Retinal pigment epithelial cell (primary cell): ENCODE results near the gene PDE3A.
"Not testable (repeated sequence)": the region's sequence is repeated elsewhere in the genome, so short reads cannot be mapped to it uniquely, and the experiment has no call there.

Source experiments
- DNase-seq: peaks from one replicate; pipeline ENCODE4 v3.0.0-alpha.2; 2010; ENCODE audit warnings: low read depth
- H3K4me3 ChIP-seq: 2 replicates; pipeline ENCODE4 v1.5.1; 2011; ENCODE audit warnings: mild to moderate bottlenecking, low read length, control low read depth, moderate library complexity
- TF ChIP-seq, protein P1 (sequence below): conservative IDR thresholded peaks from 2 replicates; pipeline ENCODE4 v1.5.1; 2011; ENCODE audit warnings: low read depth, low read length, control low read depth, inconsistent platforms

Gene PDE3A

DNA sequence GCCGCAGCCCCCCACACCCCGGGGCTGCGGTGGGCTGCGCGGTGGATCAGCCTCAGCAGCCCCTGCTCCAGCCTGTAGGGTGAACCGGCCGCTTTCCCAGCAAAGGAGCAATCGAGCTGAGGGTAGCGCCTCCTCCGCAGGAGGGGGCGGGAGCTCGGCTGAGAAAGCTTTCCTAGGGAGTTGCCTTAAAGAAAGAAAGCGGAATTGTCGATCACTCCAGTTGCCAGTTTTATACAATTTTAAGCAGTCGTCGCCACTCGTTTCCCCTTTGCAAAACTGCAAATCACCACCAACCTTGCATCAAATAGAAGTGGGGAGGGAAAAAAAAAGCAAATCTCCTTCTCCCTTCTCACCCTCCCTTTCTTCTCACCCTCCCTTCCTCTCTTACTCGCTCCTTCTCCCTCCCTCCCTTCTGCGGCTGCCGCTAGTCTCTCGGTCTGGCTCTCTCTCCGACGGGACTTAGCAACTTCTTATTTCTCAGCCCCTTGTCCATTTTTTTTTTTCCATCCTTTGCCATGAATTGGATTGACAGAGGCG, at the start of gene PDE3A:
TSS of gene PDE3A (plus strand) at position 424 of the 537 bp plus-strand sequence. CDS start 748 bp downstream, outside the sequence.
- peak; percentile 62 for DNase-seq
- TF ChIP-seq, protein P1, sequence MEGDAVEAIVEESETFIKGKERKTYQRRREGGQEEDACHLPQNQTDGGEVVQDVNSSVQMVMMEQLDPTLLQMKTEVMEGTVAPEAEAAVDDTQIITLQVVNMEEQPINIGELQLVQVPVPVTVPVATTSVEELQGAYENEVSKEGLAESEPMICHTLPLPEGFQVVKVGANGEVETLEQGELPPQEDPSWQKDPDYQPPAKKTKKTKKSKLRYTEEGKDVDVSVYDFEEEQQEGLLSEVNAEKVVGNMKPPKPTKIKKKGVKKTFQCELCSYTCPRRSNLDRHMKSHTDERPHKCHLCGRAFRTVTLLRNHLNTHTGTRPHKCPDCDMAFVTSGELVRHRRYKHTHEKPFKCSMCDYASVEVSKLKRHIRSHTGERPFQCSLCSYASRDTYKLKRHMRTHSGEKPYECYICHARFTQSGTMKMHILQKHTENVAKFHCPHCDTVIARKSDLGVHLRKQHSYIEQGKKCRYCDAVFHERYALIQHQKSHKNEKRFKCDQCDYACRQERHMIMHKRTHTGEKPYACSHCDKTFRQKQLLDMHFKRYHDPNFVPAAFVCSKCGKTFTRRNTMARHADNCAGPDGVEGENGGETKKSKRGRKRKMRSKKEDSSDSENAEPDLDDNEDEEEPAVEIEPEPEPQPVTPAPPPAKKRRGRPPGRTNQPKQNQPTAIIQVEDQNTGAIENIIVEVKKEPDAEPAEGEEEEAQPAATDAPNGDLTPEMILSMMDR: peak; percentile 33
- peak within 1 kb of the TSS; percentile 83 for H3K4me3 ChIP-seq

DNA sequence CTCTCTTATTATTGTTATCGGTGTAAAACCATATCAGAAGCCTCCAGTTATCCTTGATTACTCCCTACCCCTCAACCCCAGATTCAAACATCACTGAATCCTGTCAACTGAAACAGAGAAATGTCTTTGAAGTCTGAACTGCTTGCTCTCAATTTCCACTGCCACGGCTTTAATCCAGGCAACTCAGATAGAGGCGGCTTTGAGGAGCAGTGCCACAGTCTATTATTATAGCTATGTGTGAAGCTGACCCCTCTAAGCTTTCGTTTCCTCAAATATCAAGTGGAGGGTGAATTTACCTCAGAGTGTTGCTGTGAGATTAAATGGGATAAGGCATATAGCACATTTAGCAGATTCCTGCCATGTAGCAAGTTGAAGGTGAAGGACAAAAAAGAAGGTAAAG, 49.0 kb upstream of the PDE3A start:
- no peak overlapping the region for H3K4me3 ChIP-seq
- TF ChIP-seq, protein P1: no peak
- no peak for DNase-seq

DNA sequence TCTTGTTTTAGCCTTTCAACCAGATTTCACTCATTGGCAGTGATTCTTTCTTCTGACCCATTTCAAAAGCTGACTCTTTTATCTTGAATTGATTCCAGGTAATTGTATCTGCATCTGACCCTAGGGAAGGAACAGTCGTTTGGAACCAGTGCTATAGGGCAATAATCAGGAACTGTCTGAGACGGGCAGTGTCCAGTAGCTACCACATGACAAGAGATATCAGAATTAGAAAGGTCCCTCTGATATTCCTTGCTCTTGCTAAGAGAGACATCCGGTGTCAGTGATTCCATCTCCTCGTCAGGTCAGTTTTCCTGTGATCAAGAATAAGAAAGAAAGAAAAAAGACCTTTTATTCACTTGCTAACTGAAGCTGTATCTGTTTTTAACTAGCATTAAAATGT, 47.8 kb upstream of the PDE3A start:
- TF ChIP-seq, protein P1: no peak

DNA sequence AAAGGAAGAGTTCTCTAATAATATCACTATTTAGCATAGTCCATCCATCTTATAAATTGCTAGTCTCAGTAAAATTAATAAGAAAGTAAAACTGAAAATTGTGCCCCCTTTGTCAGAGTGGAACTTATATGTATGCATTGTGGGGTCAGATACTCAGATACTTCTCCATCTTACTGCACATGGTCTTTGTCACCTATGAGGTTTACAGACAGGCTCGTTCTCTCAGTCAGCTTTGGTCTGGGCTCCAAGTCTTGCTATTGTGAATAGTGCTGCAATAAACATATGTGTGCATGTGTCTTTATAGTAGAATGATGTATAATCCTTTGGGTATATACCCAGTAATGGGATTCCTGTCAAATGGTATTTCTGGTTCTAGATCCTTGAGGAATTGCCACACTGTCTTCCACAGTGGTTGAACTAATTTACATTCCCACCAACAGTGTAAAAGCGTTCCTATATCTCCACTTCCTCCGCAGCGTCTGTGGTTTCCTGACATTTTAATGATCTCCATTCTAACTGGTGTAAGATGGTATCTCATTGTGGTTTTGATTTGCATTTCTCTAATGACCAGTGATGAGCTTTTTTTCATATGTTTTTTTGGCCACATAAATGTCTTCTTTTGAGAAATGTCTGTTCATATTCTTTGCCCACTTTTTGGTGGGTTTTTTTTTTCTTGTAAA, 37.4 kb upstream of the PDE3A start:
- not testable (repeated sequence) for DNase-seq, H3K4me3 ChIP-seq

More for the DNA sequence above, 47.8 kb upstream of the PDE3A start:
- no peak overlapping the region for H3K4me3 ChIP-seq
- no peak for DNase-seq

DNA sequence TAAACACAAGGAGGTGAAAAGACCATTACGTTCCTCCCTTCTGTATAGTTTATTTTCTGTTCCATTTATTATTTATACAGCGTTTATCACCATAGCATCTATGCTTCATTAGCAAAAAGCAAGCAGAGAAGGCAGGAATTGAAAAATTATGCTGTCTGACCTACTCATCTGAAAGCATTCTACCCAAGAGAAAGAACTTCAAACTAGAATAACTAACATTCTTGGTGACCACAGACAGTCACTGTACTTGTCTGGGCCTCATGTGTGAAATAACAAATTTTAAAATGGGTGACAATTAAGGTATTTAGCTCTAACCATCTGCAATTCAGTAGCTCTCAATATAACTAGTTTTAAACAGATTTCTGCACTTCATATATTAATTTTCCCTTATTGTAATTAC, 29.3 kb upstream of the PDE3A start:
- DNase-seq: no peak
- TF ChIP-seq, protein P1: no peak
- H3K4me3 ChIP-seq: no peak overlapping the region

DNA sequence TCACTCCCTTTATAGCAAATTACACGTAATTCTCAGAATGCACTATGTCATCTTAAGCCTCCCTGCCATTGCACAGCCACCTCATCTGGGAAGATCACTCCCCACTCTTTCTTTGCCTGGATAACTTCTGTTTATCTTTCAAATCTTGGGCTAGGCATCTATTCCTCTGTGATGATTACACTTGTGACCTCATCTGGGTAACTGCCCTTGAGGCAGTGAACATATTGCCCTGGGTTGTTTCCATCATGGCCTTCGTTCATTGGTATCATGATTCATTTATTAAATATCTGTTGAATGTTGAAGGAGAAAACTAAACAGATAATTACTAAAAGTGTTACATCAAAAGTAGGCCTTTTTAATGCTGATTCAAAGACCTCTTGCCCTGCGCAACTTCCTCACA, 26.2 kb upstream of the PDE3A start:
- TF ChIP-seq, protein P1: no peak
- H3K4me3 ChIP-seq: no peak overlapping the region
- no peak for DNase-seq

DNA sequence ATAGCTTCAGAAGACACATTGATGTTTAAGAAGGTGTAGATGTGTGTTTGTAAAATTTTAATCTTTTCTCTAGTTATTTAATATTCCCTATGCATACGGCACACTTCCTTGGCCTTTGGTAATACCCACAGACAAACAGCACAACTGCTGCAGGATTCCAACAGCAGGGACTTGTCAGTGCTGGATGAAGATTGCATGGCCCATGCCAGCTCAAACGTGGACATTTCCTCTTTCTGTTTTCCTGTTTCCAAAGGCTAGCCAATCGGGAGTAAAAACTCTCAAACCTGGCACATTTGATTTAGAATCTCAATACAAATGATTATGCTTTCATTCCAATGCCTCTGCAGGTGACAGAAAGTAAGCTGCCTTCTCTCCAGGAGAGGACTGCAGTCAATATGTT, 22.5 kb upstream of the PDE3A start:
- H3K4me3 ChIP-seq: no peak overlapping the region
- TF ChIP-seq, protein P1: no peak
- DNase-seq: no peak
